Measurements from ENCODE around the gene TMEM41B.
A peak's percentile ranks its signal among the peaks of the same experiment; 100 is the strongest.

TMEM41B gene

GRCh38 chr11:9274499-9275258 is 39.7 kb downstream of the TMEM41B start:
- no peak for DNase-seq (ENCODE audit: low read depth, low spot score)
- TF ChIP-seq CTCF (IDR thresholded peaks at IDR 0.05; ENCODE audit: low read depth, low read length) = no peak
- in situ Hi-C loops (cut with HindIII; ENCODE audit: low sequenced_read_pairs) = no loop called here
- H3K4me3 ChIP-seq (ENCODE audit: low read depth, low read length) = no peak overlapping the region

- no peak overlapping the region for H3K4me3 ChIP-seq (ENCODE audit: low read depth, low read length)
- in situ Hi-C loops (cut with HindIII; ENCODE audit: low sequenced_read_pairs) = no loop called here
- peak; percentile 50 for DNase-seq (ENCODE audit: low read depth, low spot score)
- TF ChIP-seq CTCF (IDR thresholded peaks at IDR 0.05; ENCODE audit: low read depth, low read length) = no peak
These were observed 40.7 kb downstream of the TMEM41B start for GRCh38 chr11:9273376-9274336.

- no peak for TF ChIP-seq CTCF (IDR thresholded peaks at IDR 0.05; ENCODE audit: low read depth, low read length)
- in situ Hi-C loops (cut with HindIII; ENCODE audit: low sequenced_read_pairs) = no loop called here
- no peak for DNase-seq (ENCODE audit: low read depth, low spot score)
- no peak overlapping the region for H3K4me3 ChIP-seq (ENCODE audit: low read depth, low read length)
These were observed 44.8 kb downstream of the TMEM41B start for GRCh38 chr11:9269492-9270013.

- no peak overlapping the region for H3K4me3 ChIP-seq (ENCODE audit: low read depth, low read length)
- in situ Hi-C loops (cut with HindIII; ENCODE audit: low sequenced_read_pairs) = no loop called here
- TF ChIP-seq CTCF (IDR thresholded peaks at IDR 0.05; ENCODE audit: low read depth, low read length) = no peak
- DNase-seq (ENCODE audit: low read depth, low spot score) = no peak
These were observed 46.7 kb downstream of the TMEM41B start for GRCh38 chr11:9267680-9268079.

GRCh38 chr11:9266926-9267325 is 47.5 kb downstream of the TMEM41B start:
- no peak for TF ChIP-seq CTCF (IDR thresholded peaks at IDR 0.05; ENCODE audit: low read depth, low read length)
- no peak overlapping the region for H3K4me3 ChIP-seq (ENCODE audit: low read depth, low read length)
- DNase-seq (ENCODE audit: low read depth, low spot score) = no peak
- in situ Hi-C loops (cut with HindIII; ENCODE audit: low sequenced_read_pairs) = no loop called here

- no peak overlapping the region for H3K4me3 ChIP-seq (ENCODE audit: low read depth, low read length)
- no peak for TF ChIP-seq CTCF (IDR thresholded peaks at IDR 0.05; ENCODE audit: low read depth, low read length)
- in situ Hi-C loops (cut with HindIII; ENCODE audit: low sequenced_read_pairs) = no loop called here
These were observed 48.2 kb downstream of the TMEM41B start for GRCh38 chr11:9266132-9266736.

More at GRCh38 chr11:9266132-9266736, 48.2 kb downstream of the TMEM41B start:
- no peak for DNase-seq (ENCODE audit: low read depth, low spot score)

Measured in astrocyte of the spinal cord (primary cell).